HS-5 (cell line): ENCODE measurements around the gene ZNF519.
"Not testable (repeated sequence)": the region's sequence is repeated elsewhere in the genome, so short reads cannot be mapped to it uniquely, and the experiment has no call there.

Source experiments
- DNase-seq: peaks from one replicate; pipeline ENCODE4 v3.0.0-alpha.2; 2012; ENCODE audit warnings: low read depth

ZNF519 gene

GRCh38 chr18:14132271-14132700 is at the start of gene ZNF519:
TSS of gene ZNF519 (minus strand) at chr18:14132435. CDS start at chr18:14132277, 158 bp downstream.
- DNase-seq, result peak; percentile 68

DNA sequence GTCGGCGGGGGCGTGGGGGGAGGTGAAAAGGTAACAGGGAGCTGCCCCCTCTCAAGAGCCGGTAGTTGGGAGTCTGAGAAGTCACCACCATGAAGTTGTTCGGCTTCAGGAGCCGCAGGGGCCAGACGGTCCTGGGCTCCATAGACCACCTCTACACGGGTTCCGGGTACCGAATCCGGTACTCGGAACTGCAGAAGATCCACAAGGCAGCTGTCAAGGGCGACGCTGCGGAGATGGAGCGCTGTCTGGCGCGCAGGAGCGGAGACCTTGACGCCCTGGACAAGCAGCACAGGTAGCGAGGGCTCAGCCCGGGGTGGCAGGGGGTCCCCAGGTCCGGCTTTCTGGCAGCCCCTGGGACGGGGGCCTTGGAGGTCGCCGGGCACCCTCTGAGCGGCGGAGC is 47.1 kb upstream of the ZNF519 start:
- no peak for DNase-seq

DNA sequence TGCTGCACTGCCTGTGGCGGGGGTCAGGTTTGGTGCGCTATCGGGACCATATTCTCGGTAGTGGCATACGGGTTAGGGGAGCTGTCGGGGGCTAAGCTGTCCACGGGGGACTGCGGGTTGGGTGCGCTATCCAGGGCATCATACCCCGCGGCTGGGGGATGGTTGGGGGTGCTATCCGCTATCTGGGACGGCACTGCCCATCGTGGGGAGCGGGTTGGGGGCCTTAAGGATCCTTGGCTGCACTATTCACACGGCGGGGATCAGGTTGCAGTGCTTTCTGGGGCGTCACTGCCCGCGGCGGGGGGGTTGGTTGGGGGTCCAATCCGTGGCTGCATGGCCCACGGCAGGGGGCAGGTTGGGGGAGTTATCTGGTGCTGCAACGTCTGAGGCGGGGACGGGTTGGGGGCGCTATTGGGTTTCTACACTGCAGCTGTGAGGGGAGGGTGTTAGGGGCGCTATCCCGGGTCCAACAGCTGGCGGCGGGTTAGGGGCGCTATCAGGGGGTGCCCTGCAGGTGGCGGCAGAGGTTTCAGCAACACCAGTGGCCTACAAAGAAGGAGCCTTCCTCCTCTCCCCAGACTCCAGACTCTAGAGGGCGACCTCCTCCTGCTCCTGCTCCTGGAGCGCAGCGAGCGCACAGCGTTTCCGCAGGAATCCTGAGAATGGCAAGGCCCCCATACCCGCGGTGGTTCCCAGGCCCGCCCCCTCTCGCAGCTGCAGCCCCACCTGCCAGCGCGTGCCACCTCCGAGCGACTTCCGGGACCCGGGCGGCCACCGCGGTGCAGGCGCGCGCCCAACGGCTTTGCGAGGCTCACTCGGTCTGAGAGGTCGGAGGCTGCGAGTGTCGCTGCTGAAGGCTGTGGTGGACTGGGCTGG is 46.3 kb upstream of the ZNF519 start:
- DNase-seq, result peak; percentile 46

DNA sequence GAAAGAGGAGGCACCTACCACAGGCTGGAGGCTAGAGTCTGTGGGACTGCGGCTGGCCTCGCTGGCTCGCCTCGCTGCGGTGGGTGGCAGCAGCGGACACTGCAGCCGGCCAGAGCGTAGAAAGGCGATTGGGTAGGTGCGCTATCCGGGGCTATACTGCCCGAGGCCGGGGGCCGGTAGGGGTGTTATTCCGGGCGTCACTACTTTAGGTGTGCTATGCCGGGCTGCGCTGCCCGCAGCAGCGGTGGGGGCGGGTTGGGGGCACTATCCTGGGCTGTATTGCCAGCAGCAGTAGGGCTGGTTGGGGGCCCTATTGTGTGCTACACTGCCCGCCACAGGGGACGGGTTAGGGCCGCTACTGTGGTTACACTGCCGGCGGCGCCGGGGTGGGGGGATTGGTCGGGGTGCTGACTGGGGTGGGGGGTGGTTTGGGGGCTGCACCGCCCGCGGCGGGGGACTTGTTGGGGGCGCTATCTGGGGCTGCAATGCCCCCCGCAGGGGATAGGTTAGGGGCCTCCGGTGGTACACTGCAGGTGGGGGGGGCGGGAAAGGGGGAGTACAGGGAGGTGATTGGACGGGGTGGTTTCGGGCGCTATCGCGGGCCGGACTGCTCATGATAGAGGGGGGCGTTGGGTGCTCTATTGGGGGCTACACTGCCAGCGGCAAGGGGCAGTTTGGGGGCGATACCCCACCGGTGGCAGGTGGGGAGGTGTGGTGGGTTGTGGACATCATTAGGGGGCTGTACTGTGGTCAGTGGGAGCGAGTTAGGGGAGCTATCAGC is 45.5 kb upstream of the ZNF519 start:
- DNase-seq, result not testable (repeated sequence)

GRCh38 chr18:14175404-14175803 is 43.2 kb upstream of the ZNF519 start:
- not testable (repeated sequence) for DNase-seq

DNA sequence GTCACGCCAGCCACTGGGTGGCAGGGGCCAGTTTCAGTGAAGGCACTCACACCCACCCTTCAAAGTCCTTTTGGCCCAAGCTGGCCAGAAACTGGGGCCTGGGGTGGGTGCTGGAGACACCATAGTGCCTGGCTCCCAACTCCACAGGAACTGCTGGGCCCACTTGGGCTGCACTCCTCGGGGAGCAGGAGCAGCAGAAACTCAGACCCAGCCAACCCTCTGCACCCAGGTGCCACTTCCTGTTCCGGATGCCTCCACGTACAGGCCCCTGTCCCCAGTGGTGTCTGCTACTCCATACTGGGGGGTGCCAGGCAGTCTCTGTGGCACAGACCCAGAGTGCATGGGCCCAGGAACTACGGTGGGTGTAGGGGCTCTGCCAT is 42.5 kb upstream of the ZNF519 start:
- no peak for DNase-seq

GRCh38 chr18:14174002-14174705 is 41.9 kb upstream of the ZNF519 start:
- not testable (repeated sequence) for DNase-seq

GRCh38 chr18:14173116-14173951 is 41.1 kb upstream of the ZNF519 start:
- DNase-seq, result not testable (repeated sequence)

- not testable (repeated sequence) for DNase-seq
Observed at GRCh38 chr18:14172142-14173115, 40.2 kb upstream of the ZNF519 start.

GRCh38 chr18:14171301-14172141 is 39.3 kb upstream of the ZNF519 start:
- not testable (repeated sequence) for DNase-seq

DNA sequence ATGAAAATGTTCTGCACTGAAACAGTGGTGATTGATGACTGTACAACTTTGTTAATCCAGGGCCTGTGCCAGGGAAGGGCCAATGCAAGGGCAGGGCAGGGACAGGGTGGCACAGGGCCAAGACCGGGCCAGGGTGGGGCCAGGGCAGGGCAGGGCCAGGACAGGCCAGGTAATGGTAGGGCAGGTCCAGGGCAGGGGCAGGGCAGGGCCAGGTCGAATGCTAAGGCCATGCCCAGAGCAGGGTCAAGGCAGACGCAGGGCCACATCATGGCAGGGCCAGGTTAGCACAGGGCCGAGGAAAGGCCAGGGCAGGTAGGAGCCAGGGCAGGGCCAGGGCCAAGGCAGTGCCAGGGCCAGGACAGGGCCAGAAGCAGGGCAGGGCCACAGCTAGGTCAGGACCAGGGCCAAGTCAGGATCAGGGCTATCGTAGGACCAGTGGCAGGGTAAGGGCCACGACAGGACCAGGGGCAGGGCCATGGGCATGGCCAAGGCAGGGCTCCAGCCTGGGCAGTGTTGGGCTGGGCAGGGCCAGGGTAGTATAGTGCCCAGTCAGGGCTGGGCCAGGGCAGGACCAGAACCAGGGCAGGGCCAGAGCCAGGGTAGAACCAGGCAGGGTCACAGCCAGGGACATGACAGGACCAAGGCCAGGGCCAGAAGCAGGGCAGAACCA is 38.3 kb upstream of the ZNF519 start:
- DNase-seq, result not testable (repeated sequence)

DNA sequence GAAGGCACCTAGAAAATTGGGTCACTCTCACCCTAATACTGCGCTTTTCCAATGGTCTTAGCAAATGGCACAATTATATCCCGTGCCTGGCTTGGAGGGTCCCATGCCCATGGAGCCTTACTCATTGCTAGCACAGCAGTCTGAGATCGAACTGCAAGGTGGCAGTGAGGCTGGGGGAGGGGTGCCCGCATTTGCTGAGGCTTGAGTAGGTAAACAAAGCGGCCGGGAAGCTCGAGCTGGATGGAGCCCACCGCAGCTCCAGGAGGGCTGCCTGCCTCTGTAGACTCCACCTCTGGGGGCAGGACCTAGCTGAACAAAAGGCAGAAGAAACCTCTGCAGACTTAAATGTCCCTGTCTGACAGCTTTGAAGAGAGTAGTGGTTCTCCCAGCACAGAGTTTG is 30.7 kb upstream of the ZNF519 start:
- not testable (repeated sequence) for DNase-seq

GRCh38 chr18:14151564-14152113 is 19.4 kb upstream of the ZNF519 start:
- DNase-seq, result not testable (repeated sequence)

- DNase-seq, result not testable (repeated sequence)
Observed at GRCh38 chr18:14150766-14151165, 18.5 kb upstream of the ZNF519 start.

DNA sequence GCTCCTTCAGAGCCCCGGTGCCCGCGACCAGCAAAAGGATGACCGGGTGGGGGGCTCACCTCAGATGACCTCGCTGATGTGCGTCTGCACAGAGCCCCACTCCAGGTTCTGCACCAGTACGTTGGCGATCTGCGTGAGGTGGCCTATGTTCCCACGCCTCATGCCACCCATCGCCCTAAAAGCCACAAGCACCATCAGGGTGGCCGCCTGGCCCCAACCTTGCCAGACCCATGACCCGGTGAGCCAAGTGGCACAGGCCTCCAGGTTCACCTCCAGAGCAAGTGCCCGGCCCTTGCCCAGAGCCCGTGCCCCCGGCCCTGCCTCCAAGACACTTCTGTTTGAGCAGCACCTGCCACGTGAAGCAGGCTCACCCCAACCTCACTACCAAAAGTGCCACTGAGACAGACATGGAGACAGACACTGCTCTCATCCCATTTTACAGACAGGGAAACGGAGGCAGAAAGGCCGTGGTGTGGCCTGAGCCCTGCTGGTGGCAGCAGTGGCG is 17.7 kb upstream of the ZNF519 start:
- not testable (repeated sequence) for DNase-seq

DNA sequence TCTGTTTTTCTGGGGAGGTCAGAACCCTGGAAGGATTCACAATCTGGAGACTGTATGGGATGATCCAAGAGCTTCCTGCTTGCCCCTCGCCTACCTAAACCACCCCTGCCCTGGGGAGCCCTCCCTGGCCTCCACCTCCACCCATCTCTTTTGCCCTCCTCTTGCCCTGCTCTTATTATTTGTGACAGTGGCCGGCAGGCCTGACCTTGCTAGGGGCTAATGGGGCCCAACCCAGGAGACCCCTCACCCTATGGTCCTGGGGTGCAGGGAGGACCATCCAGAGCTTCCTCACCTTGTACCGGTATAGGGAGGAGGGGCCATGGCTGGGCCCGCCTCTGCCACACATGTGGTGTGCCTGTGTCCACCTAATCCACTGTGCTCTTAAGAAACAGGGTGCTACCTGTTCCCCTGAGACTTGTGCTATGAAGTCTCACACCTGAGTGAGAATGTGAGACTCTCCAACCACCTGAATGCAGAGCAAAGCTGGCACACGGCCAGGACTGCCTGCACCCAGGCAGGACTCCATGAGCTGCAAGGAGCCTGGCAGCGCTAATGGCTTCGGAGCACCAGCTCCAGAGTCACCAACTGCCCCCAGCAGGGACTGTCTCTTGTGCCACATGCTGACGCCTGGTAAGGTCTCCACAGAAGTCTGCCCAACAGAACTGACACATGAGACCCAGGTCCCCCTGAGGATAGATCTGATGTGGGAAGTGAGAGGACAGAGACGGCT is 17.1 kb upstream of the ZNF519 start:
- not testable (repeated sequence) for DNase-seq
